ENCODE results near the gene BATF2.

Gene BATF2

GRCh38 chr11:64963072-64963631 lies 33.6 kb downstream of the BATF2 start:
- Histone ChIP-seq H3K27ac (replicated peaks) (no peak overlapping the region), H3K4me3 (replicated peaks; ENCODE audit: insufficient read depth, low read length) (no peak overlapping the region), H3K27me3 (ENCODE audit: insufficient read depth, poor library complexity, severe bottlenecking) (no peaks in the 10 kb centered on the region)
- TF ChIP-seq CTCF (IDR thresholded peaks at IDR 0.05; ENCODE audit: insufficient read depth, low read length): no peak
- TF ChIP-seq REST (IDR thresholded peaks at IDR 0.05; ENCODE audit: insufficient replicate concordance, low read depth): no peak
- TF ChIP-seq GABPA (IDR thresholded peaks at IDR 0.05; ENCODE audit: low read depth): no peak
- TF ChIP-seq SPI1 (IDR thresholded peaks at IDR 0.05; ENCODE audit: borderline replicate concordance, low read depth): no peak
- no peak for TF ChIP-seq POLR2AphosphoS5 (IDR thresholded peaks at IDR 0.05; ENCODE audit: low read depth)
- no peak for DNase-seq (ENCODE audit: low read depth in 1 of 2, low spot score in 1 of 2)

GRCh38 chr11:64960719-64961118 lies 36.1 kb downstream of the BATF2 start:
- Histone ChIP-seq H3K4me3 (replicated peaks; ENCODE audit: insufficient read depth, low read length) (no peak overlapping the region), H3K27me3 (ENCODE audit: insufficient read depth, poor library complexity, severe bottlenecking) (no peaks in the 10 kb centered on the region), H3K27ac (replicated peaks) (no peak overlapping the region)
- no peak for DNase-seq (ENCODE audit: low read depth in 1 of 2, low spot score in 1 of 2)
- no peak for TF ChIP-seq CTCF (IDR thresholded peaks at IDR 0.05; ENCODE audit: insufficient read depth, low read length)
- TF ChIP-seq REST (IDR thresholded peaks at IDR 0.05; ENCODE audit: insufficient replicate concordance, low read depth): no peak
- no peak for TF ChIP-seq SPI1 (IDR thresholded peaks at IDR 0.05; ENCODE audit: borderline replicate concordance, low read depth)
- no peak for TF ChIP-seq POLR2AphosphoS5 (IDR thresholded peaks at IDR 0.05; ENCODE audit: low read depth)
- no peak for TF ChIP-seq GABPA (IDR thresholded peaks at IDR 0.05; ENCODE audit: low read depth)

- H3K27ac ChIP-seq (replicated peaks): no peak overlapping the region
- DNase-seq (ENCODE audit: low read depth in 1 of 2, low spot score in 1 of 2): no peak
- TF ChIP-seq CTCF (IDR thresholded peaks at IDR 0.05; ENCODE audit: insufficient read depth, low read length) (no peak), REST (IDR thresholded peaks at IDR 0.05; ENCODE audit: insufficient replicate concordance, low read depth) (no peak), GABPA (IDR thresholded peaks at IDR 0.05; ENCODE audit: low read depth) (no peak), POLR2AphosphoS5 (IDR thresholded peaks at IDR 0.05; ENCODE audit: low read depth) (no peak), SPI1 (IDR thresholded peaks at IDR 0.05; ENCODE audit: borderline replicate concordance, low read depth) (no peak)
These were observed 37.3 kb downstream of the BATF2 start for GRCh38 chr11:64959498-64959897.

More at GRCh38 chr11:64959498-64959897, 37.3 kb downstream of the BATF2 start:
- H3K4me3 ChIP-seq (replicated peaks; ENCODE audit: insufficient read depth, low read length): no peak overlapping the region
- peaks cover 2% of the 10 kb centered on the region for H3K27me3 ChIP-seq (ENCODE audit: insufficient read depth, poor library complexity, severe bottlenecking)
